Testis (tissue), 3 donors: ENCODE measurements around the gene VPS13C. TPM values are rescaled to one million over a fixed set of nuclear protein-coding genes. Genes with fewer than 3 reads are reported as not detected.

Source experiments
- DNase-seq: peaks from one replicate; pipeline ENCODE4 v3.0.0-alpha.2; 2019
- H3K27ac ChIP-seq, 2 donors: fragments of 200-600 bp; sonication (generic); one replicate each; pipeline ENCODE4 v1.5.1; 2019
- H3K27me3 ChIP-seq: fragments of 200-600 bp; sonication (generic); one replicate; pipeline ENCODE4 v1.5.1; 2019
- H3K36me3 ChIP-seq: fragments of 200-600 bp; sonication (generic); one replicate; pipeline ENCODE4 v1.5.1; 2017; ENCODE audit warnings: low read depth; ENCODE audit errors: missing control alignments
- H3K4me1 ChIP-seq: fragments of 200-600 bp; sonication (generic); one replicate; pipeline ENCODE4 v1.5.1; 2019
- H3K4me3 ChIP-seq, 2 donors: fragments of 200-600 bp; sonication (generic); one replicate each; pipeline ENCODE4 v1.5.1; 2017 to 2019
- H3K9me3 ChIP-seq: fragments of 200-600 bp; sonication (generic); one replicate; pipeline ENCODE4 v1.5.1; 2017
- POLR2A ChIP-seq: fragments of 450-650 bp; IDR thresholded peaks from one replicate; pipeline ENCODE4 v1.6.1; 2017; ENCODE audit warnings: antibody characterized with exemption, mild to moderate bottlenecking, moderate library complexity
- WGBS, 2 donors: methylation state at CpG; one replicate each; pipeline ENCODE4 v1.1.5; 2018; 5-methylcytosine and 5-hydroxymethylcytosine counted together
- intact Hi-C: fragments of 100-400 bp; cut with DNase I; formaldehyde crosslinking; loops from one replicate; pipeline ENCODE4 v1.15.1; 2023; ENCODE audit warnings: low total_unique reads
- polyA plus RNA-seq: library from polyadenylated mRNA; stranded (reverse); fragments of 350-450 nt; fragmentation: Illumina TruSeq; extraction: RNeasy Lipid Tissue Mini Kit (QIAGEN cat#74804); gene quantifications from one replicate; pipeline ENCODE4 v1.2.3, GENCODE V29; 2014; ENCODE audit warnings: low read depth, low replicate concordance; ENCODE audit not compliant: insufficient read depth
- total RNA-seq, 2 donors: library from RNA; depleted of rRNA; stranded (reverse); fragments of >200 nt; gene quantifications; one replicate each; pipeline ENCODE4 v1.2.3, GENCODE V29; 2016
- TF ChIP-seq, protein P1 (sequence below), 3 experiments: fragments of 450-650 bp in 2 of 3; fragments of 200-600 bp in 1 of 3; sonication (generic) in 1 of 3; IDR thresholded peaks; one replicate each; pipeline ENCODE4 v1.5.1; 2016 to 2019; ENCODE audit warnings: antibody characterized with exemption in 3 of 3, mild to moderate bottlenecking in 2 of 3, moderate library complexity in 1 of 3

Gene VPS13C
- total and polyA plus RNA-seq, 3 donors from 2014 or later, result 21.3 to 89.1 (median 86.1) TPM

DNA sequence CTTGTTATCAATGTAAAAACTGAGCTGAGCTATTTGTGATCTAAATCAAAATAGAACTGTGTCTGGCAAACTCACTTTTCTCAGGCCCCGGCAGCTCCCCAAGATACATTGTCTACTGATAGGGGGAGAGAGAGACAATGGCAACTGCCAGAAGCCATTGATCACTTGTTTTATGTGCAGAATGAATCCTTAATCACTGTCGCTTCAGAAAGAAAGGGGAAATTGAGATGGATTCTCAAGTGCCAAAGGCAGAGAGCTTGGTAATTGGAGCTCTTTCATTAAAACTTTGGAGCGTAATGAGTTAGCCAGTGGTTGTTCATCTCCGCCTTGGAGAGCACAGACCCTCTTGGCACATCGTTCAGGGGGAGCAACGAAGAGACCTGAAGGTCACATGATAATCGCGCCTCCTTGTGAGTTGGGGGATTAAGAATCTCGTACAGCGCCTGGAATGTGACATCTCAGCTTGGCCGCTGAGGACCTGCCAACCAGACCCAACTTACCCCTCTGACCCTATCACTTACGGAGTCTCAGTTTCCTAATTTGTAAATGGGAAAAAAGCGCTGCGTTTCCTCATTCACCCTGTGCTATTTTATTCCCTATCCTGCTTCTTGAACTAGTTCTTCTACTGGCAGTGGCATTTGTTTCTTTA, 252.8 kb downstream of the VPS13C start:
- Histone ChIP-seq H3K36me3 (no peaks in the 10 kb centered on the region), H3K27ac (no peak overlapping the region), H3K4me1 (no peaks in the 10 kb centered on the region), H3K4me3 (no peak overlapping the region), H3K27me3 (no peaks in the 10 kb centered on the region), H3K9me3 (no peaks in the 10 kb centered on the region)
- no peak for DNase-seq
- TF ChIP-seq, protein P1, sequence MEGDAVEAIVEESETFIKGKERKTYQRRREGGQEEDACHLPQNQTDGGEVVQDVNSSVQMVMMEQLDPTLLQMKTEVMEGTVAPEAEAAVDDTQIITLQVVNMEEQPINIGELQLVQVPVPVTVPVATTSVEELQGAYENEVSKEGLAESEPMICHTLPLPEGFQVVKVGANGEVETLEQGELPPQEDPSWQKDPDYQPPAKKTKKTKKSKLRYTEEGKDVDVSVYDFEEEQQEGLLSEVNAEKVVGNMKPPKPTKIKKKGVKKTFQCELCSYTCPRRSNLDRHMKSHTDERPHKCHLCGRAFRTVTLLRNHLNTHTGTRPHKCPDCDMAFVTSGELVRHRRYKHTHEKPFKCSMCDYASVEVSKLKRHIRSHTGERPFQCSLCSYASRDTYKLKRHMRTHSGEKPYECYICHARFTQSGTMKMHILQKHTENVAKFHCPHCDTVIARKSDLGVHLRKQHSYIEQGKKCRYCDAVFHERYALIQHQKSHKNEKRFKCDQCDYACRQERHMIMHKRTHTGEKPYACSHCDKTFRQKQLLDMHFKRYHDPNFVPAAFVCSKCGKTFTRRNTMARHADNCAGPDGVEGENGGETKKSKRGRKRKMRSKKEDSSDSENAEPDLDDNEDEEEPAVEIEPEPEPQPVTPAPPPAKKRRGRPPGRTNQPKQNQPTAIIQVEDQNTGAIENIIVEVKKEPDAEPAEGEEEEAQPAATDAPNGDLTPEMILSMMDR (IDR thresholded peaks at IDR 0.05), result no peak
- TF ChIP-seq POLR2A, result no peak
- 87 to 93% methylated on average over 14 of the region's 14 CpGs for WGBS, 2 donors
- intact Hi-C loops, result no loop called here

Other genes starting within 250 kb of the VPS13C start
- gene C2CD4A, start 6.5 kb upstream of the VPS13C start, total RNA-seq, result under 1 TPM; 0.12 to 0.39 TPM
- 0.08 TPM for gene C2CD4A, start 6.5 kb upstream of the VPS13C start, polyA plus RNA-seq
- 1 to 10 TPM; 2.7 to 2.9 TPM for gene C2CD4B, start 104.8 kb upstream of the VPS13C start, total RNA-seq
- 0.26 TPM for gene C2CD4B, start 104.8 kb upstream of the VPS13C start, polyA plus RNA-seq